ENCODE measurements around the gene ST8SIA1. TPM values are rescaled to one million over a fixed set of nuclear protein-coding genes. Genes with fewer than 3 reads are reported as not detected.

The ST8SIA1 gene
- total RNA-seq, 6 donors from 2014 or later, result 1.4 to 10.5 (median 4.1) TPM

- no peaks in the 10 kb centered on the region for H3K27me3 ChIP-seq
- WGBS, 2 donors, result 81 to 83% methylated on average over 3 of the region's 3 CpGs
- DNase-seq (no peak), ATAC-seq (ENCODE audit: low FRiP score in 2 of 2) (no peak)
- H3K9me3 ChIP-seq, result no peaks in the 10 kb centered on the region
- no peak overlapping the region for H3K27ac ChIP-seq
- H3K4me3 ChIP-seq, result no peak overlapping the region
- TF ChIP-seq POLR2AphosphoS5 (IDR thresholded peaks at IDR 0.05) (no peak), EP300 (IDR thresholded peaks at IDR 0.05) (no peak), POLR2A (IDR thresholded peaks at IDR 0.05) (no peak)
- TF ChIP-seq, protein P1, sequence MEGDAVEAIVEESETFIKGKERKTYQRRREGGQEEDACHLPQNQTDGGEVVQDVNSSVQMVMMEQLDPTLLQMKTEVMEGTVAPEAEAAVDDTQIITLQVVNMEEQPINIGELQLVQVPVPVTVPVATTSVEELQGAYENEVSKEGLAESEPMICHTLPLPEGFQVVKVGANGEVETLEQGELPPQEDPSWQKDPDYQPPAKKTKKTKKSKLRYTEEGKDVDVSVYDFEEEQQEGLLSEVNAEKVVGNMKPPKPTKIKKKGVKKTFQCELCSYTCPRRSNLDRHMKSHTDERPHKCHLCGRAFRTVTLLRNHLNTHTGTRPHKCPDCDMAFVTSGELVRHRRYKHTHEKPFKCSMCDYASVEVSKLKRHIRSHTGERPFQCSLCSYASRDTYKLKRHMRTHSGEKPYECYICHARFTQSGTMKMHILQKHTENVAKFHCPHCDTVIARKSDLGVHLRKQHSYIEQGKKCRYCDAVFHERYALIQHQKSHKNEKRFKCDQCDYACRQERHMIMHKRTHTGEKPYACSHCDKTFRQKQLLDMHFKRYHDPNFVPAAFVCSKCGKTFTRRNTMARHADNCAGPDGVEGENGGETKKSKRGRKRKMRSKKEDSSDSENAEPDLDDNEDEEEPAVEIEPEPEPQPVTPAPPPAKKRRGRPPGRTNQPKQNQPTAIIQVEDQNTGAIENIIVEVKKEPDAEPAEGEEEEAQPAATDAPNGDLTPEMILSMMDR (IDR thresholded peaks at IDR 0.05), result no peak
- H3K36me3 ChIP-seq, result no peaks in the 10 kb centered on the region
- H3K4me1 ChIP-seq, result no peaks in the 10 kb centered on the region
Observed at GRCh38 chr12:22201101-22201500, 133.4 kb downstream of the ST8SIA1 start.

GRCh38 chr12:22196236-22196635, 138.3 kb downstream of the ST8SIA1 start:
- H3K4me1 ChIP-seq, result no peaks in the 10 kb centered on the region
- ATAC-seq (ENCODE audit: low FRiP score in 2 of 2) (no peak), DNase-seq (no peak)
- H3K27ac ChIP-seq, result no peak overlapping the region
- no peaks in the 10 kb centered on the region for H3K27me3 ChIP-seq
- 69 to 71% methylated on average over 1 of the region's 1 CpG for WGBS, 2 donors
- TF ChIP-seq POLR2AphosphoS5 (IDR thresholded peaks at IDR 0.05), result no peak
- TF ChIP-seq, protein P1 (IDR thresholded peaks at IDR 0.05), result no peak
- TF ChIP-seq POLR2A (IDR thresholded peaks at IDR 0.05), result no peak
- H3K4me3 ChIP-seq, result no peak overlapping the region
- no peaks in the 10 kb centered on the region for H3K9me3 ChIP-seq
- H3K36me3 ChIP-seq, result no peaks in the 10 kb centered on the region

GRCh38 chr12:22190969-22191368, 143.5 kb downstream of the ST8SIA1 start:
- Histone ChIP-seq H3K9me3 (no peaks in the 10 kb centered on the region), H3K4me3 (no peak overlapping the region), H3K36me3 (no peaks in the 10 kb centered on the region), H3K4me1 (no peaks in the 10 kb centered on the region), H3K27ac (no peak overlapping the region), H3K27me3 (no peaks in the 10 kb centered on the region)
- WGBS, 2 donors, result 36 to 41% methylated on average over 1 of the region's 1 CpG
- TF ChIP-seq POLR2A (IDR thresholded peaks at IDR 0.05) (no peak), POLR2AphosphoS5 (IDR thresholded peaks at IDR 0.05) (no peak), EP300 (IDR thresholded peaks at IDR 0.05) (no peak)
- TF ChIP-seq, protein P1 (IDR thresholded peaks at IDR 0.05), result no peak
- ATAC-seq (ENCODE audit: low FRiP score in 2 of 2) (no peak), DNase-seq (no peak)

DNA sequence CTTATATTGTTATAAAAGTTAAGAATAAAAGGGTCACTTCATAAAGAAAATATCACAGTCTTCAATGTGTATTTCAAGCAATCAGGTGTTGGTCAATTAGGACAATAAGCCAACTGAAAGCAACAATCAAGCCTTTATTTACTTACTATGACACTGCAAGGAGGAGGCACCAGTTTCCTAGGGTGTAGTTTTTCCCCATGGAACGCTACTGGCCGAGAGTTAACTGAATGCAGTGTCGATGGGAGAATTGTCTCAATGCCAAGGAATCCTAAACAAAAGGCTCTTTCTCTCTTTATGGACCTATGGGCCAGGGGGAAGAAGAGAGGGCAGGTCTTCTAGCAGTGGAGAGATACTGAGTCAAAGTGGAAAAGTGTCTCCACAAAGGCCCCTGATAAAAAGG, 146.1 kb downstream of the ST8SIA1 start:
- Histone ChIP-seq H3K27ac (no peak overlapping the region), H3K36me3 (no peaks in the 10 kb centered on the region), H3K4me3 (no peak overlapping the region), H3K4me1 (no peaks in the 10 kb centered on the region), H3K9me3 (no peaks in the 10 kb centered on the region), H3K27me3 (no peaks in the 10 kb centered on the region)
- no peak for DNase-seq
- 83 to 86% methylated on average over 3 of the region's 3 CpGs for WGBS, 2 donors
- TF ChIP-seq POLR2A (IDR thresholded peaks at IDR 0.05) (no peak), POLR2AphosphoS5 (IDR thresholded peaks at IDR 0.05) (no peak)
- ATAC-seq (ENCODE audit: low FRiP score in 2 of 2), result no peak

GRCh38 chr12:22180705-22181104, 153.8 kb downstream of the ST8SIA1 start:
- no peaks in the 10 kb centered on the region for H3K27me3 ChIP-seq
- H3K4me1 ChIP-seq, result no peaks in the 10 kb centered on the region
- no peaks in the 10 kb centered on the region for H3K36me3 ChIP-seq
- no peak for DNase-seq
- TF ChIP-seq EP300 (IDR thresholded peaks at IDR 0.05) (no peak), POLR2AphosphoS5 (IDR thresholded peaks at IDR 0.05) (no peak), POLR2A (IDR thresholded peaks at IDR 0.05) (no peak)
- TF ChIP-seq, protein P1 (IDR thresholded peaks at IDR 0.05), result no peak
- H3K4me3 ChIP-seq, result no peak overlapping the region
- no peak for ATAC-seq (ENCODE audit: low FRiP score in 2 of 2)
- 56 to 58% methylated on average over 1 of the region's 1 CpG for WGBS, 2 donors
- H3K27ac ChIP-seq, result no peak overlapping the region
- no peaks in the 10 kb centered on the region for H3K9me3 ChIP-seq
